Activated CD4-positive, CD25-positive, alpha-beta regulatory T cell treated with anti-CD3 and anti-CD28 coated beads, Interleukin-2, amount 50 U/mL, for 72 hours (primary cell): ENCODE data around the gene CYB5R4.
"Not testable (repeated sequence)": the region's sequence is repeated elsewhere in the genome, so short reads cannot be mapped to it uniquely, and the experiment has no call there.

Experiments used
- DNase-seq: peaks from one replicate; pipeline ENCODE4 v3.0.0; 2021

Gene CYB5R4

GRCh38 chr6:83920017-83920416 is 60.5 kb downstream of the CYB5R4 start:
- DNase-seq: no peak

DNA sequence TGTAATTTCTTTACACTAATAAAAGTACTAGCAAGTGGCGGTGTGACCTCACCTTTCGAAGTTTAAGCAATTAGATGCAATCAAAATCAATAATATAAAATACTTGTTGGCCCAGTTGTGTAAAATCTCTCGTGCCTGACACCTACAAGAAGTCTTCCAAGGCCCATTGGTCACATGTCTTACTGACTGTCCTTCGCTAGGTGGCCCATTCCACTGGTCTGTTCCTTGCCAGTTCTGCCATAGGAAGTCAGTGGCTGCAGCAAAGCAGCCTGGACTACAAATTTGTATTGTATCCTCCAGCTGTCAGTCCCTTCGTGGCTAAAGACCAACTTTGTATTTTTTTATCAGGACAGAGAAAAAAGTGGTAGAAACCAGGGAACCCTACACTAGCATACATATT is 61.8 kb downstream of the CYB5R4 start:
- no peak for DNase-seq

DNA sequence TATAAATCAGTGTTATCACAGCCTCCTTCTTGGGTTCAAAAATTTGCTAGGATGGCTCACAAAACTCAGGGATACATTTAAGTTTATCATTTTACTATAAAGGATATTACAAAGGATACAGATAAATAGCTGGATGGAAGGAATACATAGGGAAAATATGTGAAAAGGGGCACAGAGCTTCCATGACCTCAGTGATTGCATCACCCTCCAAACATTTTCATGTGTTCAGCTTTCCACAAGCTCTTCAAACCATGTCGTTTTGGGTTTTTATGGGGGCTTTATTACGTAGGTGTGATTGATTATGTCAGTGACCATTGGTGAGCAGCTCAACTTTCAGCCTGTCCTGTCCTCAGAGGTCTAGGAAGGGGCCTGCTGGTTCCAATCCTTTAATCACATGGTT is 68.0 kb downstream of the CYB5R4 start:
- no peak for DNase-seq

DNA sequence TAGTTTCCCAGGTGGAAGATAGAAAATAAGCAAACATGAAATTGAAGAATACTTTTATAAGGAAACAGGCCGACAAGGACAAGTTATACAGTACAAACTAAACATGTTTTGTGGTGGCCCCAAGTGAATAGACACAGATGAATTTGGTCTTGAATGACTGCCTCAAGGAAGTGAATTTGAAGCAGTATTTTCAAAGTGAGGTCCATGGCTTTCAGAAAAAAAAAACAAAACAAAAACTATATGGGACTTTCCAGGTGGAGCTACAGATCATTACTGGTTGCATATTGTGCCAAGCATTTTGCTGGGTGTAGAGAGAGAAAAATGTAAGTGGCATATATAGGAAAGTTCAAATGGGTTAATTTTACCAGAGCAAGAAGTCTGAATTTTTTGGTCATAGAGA is 68.8 kb downstream of the CYB5R4 start:
- no peak for DNase-seq

DNA sequence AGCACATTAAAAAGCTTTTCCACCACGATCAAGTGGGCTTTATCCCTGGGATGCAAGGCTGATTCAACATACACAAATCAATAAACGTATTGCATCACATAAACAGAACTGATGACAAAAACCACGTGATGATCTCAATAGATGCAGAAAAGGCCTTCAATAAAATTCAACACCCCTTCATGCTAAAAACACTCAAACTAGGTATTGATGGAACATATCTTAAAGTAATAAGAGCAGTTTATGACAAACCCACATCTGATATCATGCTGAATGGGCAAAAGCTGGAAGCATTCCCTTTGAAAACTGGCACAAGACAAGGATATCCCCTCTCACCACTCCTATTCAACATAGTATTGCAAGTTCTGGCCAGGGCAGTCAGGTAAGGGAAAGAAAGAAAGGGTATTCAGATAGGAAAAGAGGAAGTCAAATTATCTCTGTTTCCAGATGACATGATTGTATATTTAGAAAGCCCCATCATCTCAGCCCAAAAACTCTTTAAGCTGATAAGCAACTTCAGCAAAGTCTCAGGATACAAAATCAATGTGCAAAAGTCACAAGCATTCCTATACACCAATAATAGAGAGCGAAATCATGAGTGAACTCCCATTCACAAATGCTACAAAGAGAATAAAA is 86.8 kb downstream of the CYB5R4 start:
- not testable (repeated sequence) for DNase-seq

- DNase-seq: not testable (repeated sequence)
Measured at GRCh38 chr6:83947983-83948382, 88.5 kb downstream of the CYB5R4 start.

- DNase-seq: no peak
Measured at GRCh38 chr6:83948851-83949250, 89.4 kb downstream of the CYB5R4 start.

DNA sequence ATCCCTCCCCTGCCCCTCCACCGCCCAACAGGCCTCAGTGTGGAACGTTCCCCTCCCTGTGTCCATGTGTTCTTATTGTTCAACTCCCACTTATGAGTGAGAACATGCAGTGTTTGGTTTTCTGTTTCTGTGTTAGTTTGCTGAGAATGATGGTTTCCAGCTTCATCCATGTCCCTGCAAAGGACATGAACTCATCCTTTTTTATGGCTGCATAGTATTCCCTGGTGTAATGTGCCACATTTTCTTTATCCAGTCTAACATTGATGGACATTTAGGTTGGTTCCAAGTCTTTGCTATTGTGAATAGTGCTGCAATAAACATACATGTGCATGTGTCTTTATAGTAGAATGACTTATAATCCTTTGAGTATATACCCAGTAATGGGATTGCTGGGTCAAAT is 91.9 kb downstream of the CYB5R4 start:
- DNase-seq: not testable (repeated sequence)

DNA sequence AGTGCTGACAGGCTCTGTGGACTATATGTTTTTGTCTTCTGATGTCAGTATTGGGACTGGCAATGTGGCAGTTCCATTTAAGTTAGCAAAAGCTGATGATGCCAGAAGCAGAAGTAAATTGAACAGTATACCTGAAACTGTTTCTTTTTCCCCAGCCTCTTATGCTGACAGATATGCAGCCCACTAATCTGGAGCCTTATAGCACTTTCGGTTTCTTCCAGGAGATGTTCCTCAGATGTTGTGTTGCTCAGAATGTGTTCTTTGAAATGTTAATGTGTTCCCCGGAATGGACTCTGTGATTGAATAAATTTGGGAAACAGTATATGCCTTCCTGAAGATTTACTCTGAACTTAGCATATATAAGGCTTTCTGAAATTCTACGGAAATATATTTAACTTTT is 93.3 kb downstream of the CYB5R4 start:
- DNase-seq: no peak

GRCh38 chr6:83954371-83954770 is 94.9 kb downstream of the CYB5R4 start:
- no peak for DNase-seq

- no peak for DNase-seq
Measured at GRCh38 chr6:83958241-83958685, 98.8 kb downstream of the CYB5R4 start.

DNA sequence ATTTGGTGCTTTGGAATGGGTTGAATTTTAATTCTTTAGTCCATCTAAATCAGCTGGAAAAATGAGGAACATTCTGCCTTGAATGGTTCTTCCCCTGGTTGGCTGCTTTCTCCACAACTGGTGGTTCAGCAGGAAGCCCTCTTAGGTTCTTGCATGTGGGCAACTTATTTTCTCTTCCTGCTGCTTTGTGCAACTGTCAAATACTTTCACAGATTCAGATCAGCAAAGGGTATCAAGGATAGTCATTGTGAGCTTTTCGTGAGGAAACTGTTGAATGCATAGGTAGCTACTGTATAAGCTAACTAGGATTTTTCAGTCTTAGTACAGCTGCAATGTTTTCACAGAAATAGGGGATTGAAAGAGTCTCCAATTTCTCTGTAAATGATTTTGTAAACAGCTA is 101.2 kb downstream of the CYB5R4 start:
- no peak for DNase-seq

DNA sequence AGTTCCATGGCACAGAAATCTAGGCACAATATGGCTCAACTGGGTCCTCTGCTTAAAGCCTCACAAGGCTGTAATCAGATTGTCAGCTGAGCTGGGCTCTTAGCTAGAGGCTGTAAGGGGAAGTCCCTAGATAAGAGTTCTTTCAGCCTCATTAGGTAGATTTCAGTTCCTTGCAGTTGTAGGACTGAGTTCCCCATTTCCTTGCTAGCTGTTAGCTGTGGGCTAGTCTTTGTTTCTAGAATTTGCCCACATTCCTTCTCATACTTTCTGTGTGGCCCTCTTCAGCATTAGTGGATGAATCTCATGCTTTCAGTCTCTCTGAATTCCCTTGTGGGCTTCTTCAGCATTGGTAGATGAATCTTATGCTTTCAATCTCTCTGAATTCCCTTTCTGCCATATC is 103.1 kb downstream of the CYB5R4 start:
- DNase-seq: no peak

GRCh38 chr6:83966539-83966938 is 107.0 kb downstream of the CYB5R4 start:
- DNase-seq: no peak

DNA sequence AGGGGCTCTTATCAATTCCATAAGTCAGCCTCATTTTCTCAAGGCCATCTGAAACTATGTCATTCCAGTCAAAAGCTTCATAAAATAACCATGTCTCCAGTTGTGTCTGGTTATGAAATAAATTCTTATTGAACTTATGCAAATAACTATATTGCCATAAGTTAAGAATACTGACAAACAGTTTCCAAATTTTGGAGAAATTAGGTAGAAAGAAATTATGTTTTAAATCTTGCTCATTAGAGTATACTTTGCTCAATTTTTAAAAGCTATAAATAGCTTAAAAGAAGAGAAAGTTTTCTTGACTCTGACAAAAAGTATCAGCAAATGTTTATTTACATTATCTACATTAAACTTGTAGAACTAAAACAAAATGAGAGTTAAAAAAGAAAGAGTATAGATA is 111.1 kb downstream of the CYB5R4 start:
- no peak for DNase-seq

GRCh38 chr6:83974409-83975050 is 115.0 kb downstream of the CYB5R4 start:
- no peak for DNase-seq

- DNase-seq: no peak
Measured at GRCh38 chr6:83976037-83976755, 116.7 kb downstream of the CYB5R4 start.

DNA sequence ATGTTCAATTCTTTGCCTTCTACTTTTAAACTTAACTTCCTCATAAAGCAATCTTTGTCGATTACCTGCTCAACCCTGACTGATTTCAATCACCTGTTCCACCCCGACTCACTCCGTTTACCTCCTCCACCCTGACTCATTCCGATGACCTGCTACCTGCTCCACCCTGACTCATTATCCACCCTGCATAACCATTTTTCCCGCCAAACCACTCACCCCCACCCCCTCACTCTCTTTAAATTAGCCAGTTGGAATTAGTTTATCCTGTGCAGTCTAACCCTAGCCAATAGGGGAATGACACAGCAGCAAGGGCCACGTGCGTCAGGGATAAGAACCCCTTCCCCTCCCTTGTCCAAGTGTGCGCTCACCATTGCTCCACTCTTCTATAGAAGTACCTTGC is 117.4 kb downstream of the CYB5R4 start:
- DNase-seq: no peak

GRCh38 chr6:83978324-83978734 is 118.8 kb downstream of the CYB5R4 start:
- DNase-seq: no peak

GRCh38 chr6:83978997-83979396 is 119.5 kb downstream of the CYB5R4 start:
- DNase-seq: no peak

DNA sequence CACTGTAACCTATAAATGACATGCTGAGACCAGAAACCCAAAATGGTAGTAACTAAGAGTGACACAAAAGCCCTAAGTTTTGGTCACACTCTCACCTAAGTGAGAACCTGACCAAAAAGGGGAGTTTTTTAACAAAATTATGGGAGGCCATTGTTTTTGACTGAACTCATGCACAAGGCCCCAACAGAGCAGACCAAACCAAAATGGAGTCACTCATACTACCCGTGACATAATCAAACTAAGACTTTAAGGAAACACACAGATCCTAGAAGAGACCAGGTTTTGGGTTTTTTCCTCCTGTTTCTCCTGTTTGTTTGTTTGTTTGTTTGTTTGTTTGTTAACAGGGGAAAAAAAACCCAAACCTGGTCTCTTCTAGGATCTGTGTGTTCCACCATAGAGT is 124.9 kb downstream of the CYB5R4 start:
- DNase-seq: no peak

DNA sequence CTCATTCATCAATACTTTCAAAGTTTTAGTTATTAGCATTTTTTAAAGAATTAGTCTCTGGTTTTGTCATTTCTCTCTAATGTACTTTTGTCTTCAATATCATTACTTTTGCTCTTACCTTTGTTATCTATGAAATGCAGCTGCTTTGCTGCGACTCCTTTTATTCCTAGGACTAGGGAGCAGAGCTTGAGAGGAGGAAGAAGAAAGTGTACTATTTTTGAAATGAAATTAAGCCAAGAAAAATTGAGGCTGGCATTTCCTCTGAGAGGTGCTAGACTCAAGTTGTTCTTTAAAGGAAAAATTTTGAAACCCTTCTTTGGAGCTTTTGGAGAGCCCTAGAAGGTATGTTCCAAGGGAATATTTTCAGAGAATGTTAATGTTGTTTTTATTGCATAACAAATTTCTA is 125.8 kb downstream of the CYB5R4 start:
- DNase-seq: no peak

DNA sequence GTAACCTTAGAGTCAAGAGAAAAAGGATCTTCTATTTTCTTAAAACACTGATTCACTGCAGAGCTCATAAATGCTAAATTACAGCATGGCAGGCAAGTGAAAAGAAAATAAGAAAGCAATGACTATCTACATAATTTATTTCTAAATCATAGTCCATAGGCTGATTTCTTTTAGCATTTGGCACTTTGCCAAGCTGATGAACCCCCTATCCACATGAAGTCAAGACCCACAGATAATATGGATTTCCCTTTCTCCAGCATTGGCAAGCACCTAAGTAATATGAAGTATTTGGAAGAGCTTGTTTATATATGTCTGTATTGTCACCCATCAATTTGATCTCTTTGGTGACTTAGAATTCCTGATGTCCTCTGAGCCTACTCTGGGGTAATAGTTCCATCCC is 126.2 kb downstream of the CYB5R4 start:
- no peak for DNase-seq

DNA sequence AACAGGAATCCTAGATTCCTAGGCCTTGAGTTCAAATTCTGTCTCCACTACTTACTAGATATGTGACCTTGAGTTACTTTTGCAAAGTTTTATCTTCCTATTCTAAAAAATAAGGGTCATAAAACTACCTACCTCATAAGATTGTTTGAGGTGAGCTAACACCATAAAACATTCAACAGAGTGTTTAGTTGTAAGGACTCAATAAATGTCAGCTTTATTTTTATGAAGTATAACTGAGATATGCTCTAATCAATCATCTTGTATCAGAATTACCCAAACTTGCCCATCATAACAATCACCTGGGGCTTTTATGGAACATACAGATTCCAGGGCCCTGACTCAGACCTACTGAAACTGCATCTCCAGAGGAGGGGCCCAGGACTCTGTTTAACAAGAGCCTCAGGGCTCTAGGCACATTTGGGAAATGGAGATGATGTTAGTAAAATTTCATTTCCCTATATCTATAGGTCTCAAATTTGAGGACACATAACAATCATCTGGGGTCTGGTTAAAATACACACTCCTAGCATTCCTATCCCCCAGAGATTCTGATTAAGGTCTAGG is 138.6 kb downstream of the CYB5R4 start:
- DNase-seq: no peak
